Tibial artery (tissue), 4 donors: ENCODE measurements around the gene IGLL1.
"Not testable (repeated sequence)": the region's sequence is repeated elsewhere in the genome, so short reads cannot be mapped to it uniquely, and the experiment has no call there.

ENCODE experiments used
- DNase-seq, 2 donors: peaks; one replicate each; pipeline ENCODE4 v3.0.0-alpha.2; 2019
- H3K27ac ChIP-seq, 2 donors: fragments of 200-600 bp; sonication (generic) in 1 of 2; 1 replicate in 1 of 2; 2 replicates in 1 of 2; pipeline ENCODE4 v1.5.1; 2018 to 2019; ENCODE audit warnings: mild to moderate bottlenecking in 1 of 2
- H3K27me3 ChIP-seq, 2 donors: fragments of 200-600 bp; sonication (generic) in 1 of 2; one replicate each; pipeline versions ENCODE4 v1.5.1 to v1.6.0; 2016 to 2019
- H3K36me3 ChIP-seq, 3 donors: fragments of 200-600 bp; sonication (generic) in 2 of 3; one replicate each; pipeline ENCODE4 v1.5.1; 2016 to 2019; ENCODE audit warnings: mild to moderate bottlenecking in 2 of 3
- H3K4me1 ChIP-seq, 4 donors: fragments of 200-600 bp; sonication (generic) in 2 of 4; 1 replicate in 3 of 4; 2 replicates in 1 of 4; pipeline ENCODE4 v1.5.1; 2016 to 2019
- H3K4me3 ChIP-seq, 2 donors: fragments of 200-600 bp; sonication (generic) in 1 of 2; 1 replicate in 1 of 2; 2 replicates in 1 of 2; pipeline ENCODE4 v1.5.1; 2018 to 2019; ENCODE audit warnings: mild to moderate bottlenecking in 2 of 2
- H3K9me3 ChIP-seq, 3 donors: fragments of 200-600 bp; sonication (generic) in 1 of 3; one replicate each; pipeline ENCODE4 v1.5.1; 2016 to 2019
- intact Hi-C: fragments of 100-400 bp; cut with DNase I; formaldehyde crosslinking; loops from one replicate; pipeline ENCODE4 v1.15.0; 2023; ENCODE audit warnings: low total_unique reads
- TF ChIP-seq, protein P1 (sequence below), 2 experiments: fragments of 200-600 bp in 1 of 2; fragments of 450-650 bp in 1 of 2; IDR thresholded peaks; one replicate each; pipeline ENCODE4 v1.5.1; 2017 to 2019; ENCODE audit warnings: antibody characterized with exemption in 2 of 2, mild to moderate bottlenecking in 1 of 2, moderate library complexity in 1 of 2

The IGLL1 gene

GRCh38 chr22:23604939-23605712 is 25.0 kb upstream of the IGLL1 start:
- no peaks in the 10 kb centered on the region for H3K9me3 ChIP-seq
- no peaks in the 10 kb centered on the region for H3K4me1 ChIP-seq
- no peak for DNase-seq
- intact Hi-C loops = no loop called here
- no peak overlapping the region for H3K4me3 ChIP-seq
- TF ChIP-seq, protein P1, sequence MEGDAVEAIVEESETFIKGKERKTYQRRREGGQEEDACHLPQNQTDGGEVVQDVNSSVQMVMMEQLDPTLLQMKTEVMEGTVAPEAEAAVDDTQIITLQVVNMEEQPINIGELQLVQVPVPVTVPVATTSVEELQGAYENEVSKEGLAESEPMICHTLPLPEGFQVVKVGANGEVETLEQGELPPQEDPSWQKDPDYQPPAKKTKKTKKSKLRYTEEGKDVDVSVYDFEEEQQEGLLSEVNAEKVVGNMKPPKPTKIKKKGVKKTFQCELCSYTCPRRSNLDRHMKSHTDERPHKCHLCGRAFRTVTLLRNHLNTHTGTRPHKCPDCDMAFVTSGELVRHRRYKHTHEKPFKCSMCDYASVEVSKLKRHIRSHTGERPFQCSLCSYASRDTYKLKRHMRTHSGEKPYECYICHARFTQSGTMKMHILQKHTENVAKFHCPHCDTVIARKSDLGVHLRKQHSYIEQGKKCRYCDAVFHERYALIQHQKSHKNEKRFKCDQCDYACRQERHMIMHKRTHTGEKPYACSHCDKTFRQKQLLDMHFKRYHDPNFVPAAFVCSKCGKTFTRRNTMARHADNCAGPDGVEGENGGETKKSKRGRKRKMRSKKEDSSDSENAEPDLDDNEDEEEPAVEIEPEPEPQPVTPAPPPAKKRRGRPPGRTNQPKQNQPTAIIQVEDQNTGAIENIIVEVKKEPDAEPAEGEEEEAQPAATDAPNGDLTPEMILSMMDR (IDR thresholded peaks at IDR 0.05) = no peak
- peaks cover 0 to 37% of the 10 kb centered on the region in 2 donors for H3K27me3 ChIP-seq
- no peaks in the 10 kb centered on the region for H3K36me3 ChIP-seq
- H3K27ac ChIP-seq = no peak overlapping the region

DNA sequence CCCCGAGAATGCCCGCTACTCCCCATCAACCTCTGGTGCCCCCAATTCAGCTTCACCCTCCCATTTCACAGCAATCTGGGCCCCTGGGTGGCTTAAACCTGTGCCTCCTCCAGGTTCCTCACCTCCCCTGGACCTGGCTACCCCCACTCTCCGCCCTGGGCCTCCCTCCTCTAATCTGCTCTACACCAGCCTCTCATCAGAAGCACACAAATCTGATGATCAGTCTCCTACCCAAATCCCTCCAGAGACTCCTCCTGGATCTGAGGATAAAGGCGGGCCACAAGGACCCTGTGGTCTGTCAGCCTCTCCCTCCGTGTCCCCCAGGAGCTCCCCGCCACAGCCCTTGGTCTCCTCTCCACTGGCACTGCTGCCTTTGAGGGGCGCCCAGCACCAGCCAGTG is 23.2 kb upstream of the IGLL1 start:
- no peak for DNase-seq
- Histone ChIP-seq H3K27me3 (peaks cover 0 to 43% of the 10 kb centered on the region in 2 donors), H3K36me3 (no peaks in the 10 kb centered on the region), H3K27ac (no peak overlapping the region), H3K9me3 (no peaks in the 10 kb centered on the region), H3K4me1 (no peaks in the 10 kb centered on the region), H3K4me3 (no peak overlapping the region)
- intact Hi-C loops = no loop called here
- TF ChIP-seq, protein P1 (IDR thresholded peaks at IDR 0.05) = no peak

DNA sequence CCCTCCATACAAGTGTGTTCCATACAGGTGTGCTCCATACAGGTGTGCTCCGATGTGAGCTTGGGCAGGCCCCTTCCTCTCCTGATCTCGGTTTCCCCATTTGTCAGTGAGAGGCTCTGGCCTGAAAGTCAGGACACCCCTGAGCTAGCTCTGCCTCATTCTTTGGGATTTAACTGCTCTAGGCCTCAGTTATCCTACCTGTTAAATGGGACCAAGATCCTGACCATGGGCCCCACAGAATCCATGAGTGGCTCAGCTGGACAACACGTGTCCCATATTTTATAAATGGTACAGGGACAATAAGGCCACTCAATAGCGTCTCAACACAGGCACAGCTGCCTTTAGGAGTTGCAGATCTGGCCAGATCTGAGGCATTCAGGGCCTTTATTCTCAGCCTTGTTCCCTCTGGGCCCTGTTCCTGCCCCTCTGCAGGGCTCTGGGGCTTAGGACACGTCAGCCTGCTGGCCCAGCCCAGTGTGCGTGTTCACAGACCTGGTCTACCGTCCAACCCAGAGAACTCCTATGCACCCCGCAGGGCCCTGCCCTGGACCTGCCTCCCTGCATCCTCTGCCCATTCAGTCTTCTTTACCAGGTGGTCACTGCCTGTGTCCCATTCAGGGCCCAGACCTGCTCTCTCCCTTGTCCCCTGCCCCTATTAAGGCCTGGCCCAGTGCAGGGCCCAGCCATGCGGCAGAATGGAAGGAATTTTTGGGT is 18.9 kb upstream of the IGLL1 start:
- intact Hi-C loops = no loop called here

DNA sequence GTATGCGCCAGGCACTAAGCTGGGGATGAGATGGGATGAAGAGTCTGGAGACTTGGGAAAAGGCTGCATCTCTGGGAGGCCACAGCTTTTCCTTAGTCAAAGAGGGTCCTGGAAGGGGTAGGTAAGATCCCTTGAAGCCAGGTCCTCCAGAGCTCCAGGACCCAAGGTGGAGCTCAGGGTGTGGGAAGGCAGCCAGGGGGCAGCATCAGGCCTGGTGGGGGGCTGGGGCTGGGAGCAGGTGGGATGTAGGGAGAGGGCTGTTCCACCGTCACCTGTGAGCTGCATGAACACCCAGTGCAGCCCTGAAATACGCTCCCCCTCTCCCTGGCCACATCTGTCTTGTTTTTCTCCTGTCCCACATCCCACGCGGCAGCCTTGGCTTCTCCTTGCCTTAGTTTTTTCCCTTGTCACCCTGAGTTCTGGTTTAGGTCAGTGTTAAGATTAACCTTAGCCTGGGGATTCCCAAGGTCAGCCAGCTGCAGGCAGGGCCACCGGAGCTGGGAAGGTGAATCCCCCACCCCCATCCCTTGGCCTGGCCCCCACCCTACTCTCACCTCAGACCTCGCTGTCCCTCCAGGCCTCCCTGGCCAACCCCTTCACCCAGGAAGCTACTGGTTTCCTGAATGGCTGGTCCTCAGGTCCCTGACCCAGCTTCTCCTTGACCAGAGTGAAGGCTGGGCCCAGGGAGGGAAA is 17.6 kb upstream of the IGLL1 start:
- H3K4me3 ChIP-seq, H3K27me3 ChIP-seq, DNase-seq, H3K27ac ChIP-seq, H3K4me1 ChIP-seq, intact Hi-C loops, H3K36me3 ChIP-seq, H3K9me3 ChIP-seq: not testable (repeated sequence)

More for the DNA sequence above, 18.9 kb upstream of the IGLL1 start:
- TF ChIP-seq, protein P1 (IDR thresholded peaks at IDR 0.05) = no peak
- no peaks in the 10 kb centered on the region for H3K9me3 ChIP-seq
- H3K4me3 ChIP-seq = no peak overlapping the region
- no peak for DNase-seq
- H3K27me3 ChIP-seq = peaks cover 0 to 9% of the 10 kb centered on the region in 2 donors
- H3K4me1 ChIP-seq = no peaks in the 10 kb centered on the region
- no peaks in the 10 kb centered on the region for H3K36me3 ChIP-seq
- H3K27ac ChIP-seq = no peak overlapping the region

- intact Hi-C loops, DNase-seq: not testable (repeated sequence)
Observed at GRCh38 chr22:23595904-23596303, 15.8 kb upstream of the IGLL1 start.

DNA sequence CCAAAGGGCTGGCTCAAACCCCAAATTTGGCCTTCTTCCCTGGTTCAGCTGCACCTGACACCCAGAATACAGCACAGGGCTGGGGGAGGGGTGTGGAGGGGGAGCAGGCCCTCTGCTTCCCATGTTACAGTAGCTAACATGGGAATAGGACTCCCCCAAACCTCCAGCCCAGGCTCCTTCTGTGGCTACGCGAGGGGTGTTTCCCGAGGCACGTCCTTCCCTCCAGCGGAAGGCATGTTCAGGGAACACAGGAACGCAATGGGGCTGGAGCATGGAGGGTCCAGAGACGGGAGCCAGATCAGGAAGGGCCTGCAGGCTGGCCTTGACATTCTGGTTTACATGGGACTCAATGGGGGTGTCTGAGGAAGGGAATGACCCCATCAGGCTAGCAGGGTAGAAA is 11.8 kb upstream of the IGLL1 start:
- Histone ChIP-seq H3K4me1 (no peaks in the 10 kb centered on the region), H3K4me3 (no peak overlapping the region), H3K27me3 (no peaks in the 10 kb centered on the region), H3K9me3 (no peaks in the 10 kb centered on the region), H3K36me3 (no peaks in the 10 kb centered on the region), H3K27ac (no peak overlapping the region)
- intact Hi-C loops = no loop called here
- TF ChIP-seq, protein P1 (IDR thresholded peaks at IDR 0.05) = no peak
- DNase-seq = no peak

More at GRCh38 chr22:23595904-23596303, 15.8 kb upstream of the IGLL1 start:
- not testable (repeated sequence) for H3K36me3 ChIP-seq, H3K27me3 ChIP-seq, H3K9me3 ChIP-seq, H3K27ac ChIP-seq, H3K4me1 ChIP-seq, H3K4me3 ChIP-seq
